Chondrocyte (in vitro differentiated cells): Measurements from ENCODE around the gene GFOD2. TPM values are rescaled to one million over a fixed set of nuclear protein-coding genes. Genes with fewer than 3 reads are reported as not detected.
"Not testable (repeated sequence)": the region's sequence is repeated elsewhere in the genome, so short reads cannot be mapped to it uniquely, and the experiment has no call there.

Experiments used
- DNase-seq: peaks from one replicate; pipeline ENCODE4 v3.0.0; 2021; ENCODE audit warnings: mixed read lengths, low spot score
- H3K27ac Mint-ChIP-seq: one replicate; pipeline ENCODE4 v1.8.0; 2021; ENCODE audit warnings: mild to moderate bottlenecking, moderate library complexity, mixed read lengths; ENCODE audit not compliant: unreplicated experiment
- H3K27me3 Mint-ChIP-seq: 2 replicates; pipeline ENCODE4 v1.8.0; 2021; ENCODE audit warnings: low read depth, mixed read lengths
- H3K36me3 Mint-ChIP-seq: 2 replicates; pipeline ENCODE4 v1.8.0; 2021; ENCODE audit warnings: low read depth, mixed read lengths
- H3K4me1 Mint-ChIP-seq: 2 replicates; pipeline ENCODE4 v1.8.0; 2021; ENCODE audit warnings: low read depth, mild to moderate bottlenecking, mixed read lengths
- H3K4me3 Mint-ChIP-seq: one replicate; pipeline ENCODE4 v1.8.0; 2021; ENCODE audit warnings: mild to moderate bottlenecking, moderate library complexity, mixed read lengths; ENCODE audit not compliant: unreplicated experiment
- H3K9me3 Mint-ChIP-seq: 2 replicates; pipeline ENCODE4 v1.8.0; 2021; ENCODE audit warnings: low read depth, mixed read lengths
- CTCF ChIP-seq: fragments of 200-600 bp; sonication (generic); IDR thresholded peaks from 2 replicates; pipeline ENCODE4 v1.5.0; 2021; ENCODE audit warnings: antibody characterized with exemption, mild to moderate bottlenecking, moderate library complexity
- total RNA-seq: library from RNA; stranded (reverse); gene quantifications from 3 replicates; pipeline ENCODE4 v1.2.1, GENCODE V29; 2021

Gene GFOD2
- total RNA-seq, 1 donor from 2014 or later: 16.3 TPM

GRCh38 chr16:67701420-67701819 is 17.7 kb downstream of the GFOD2 start:
- H3K36me3 Mint-ChIP-seq: peaks cover 4% of the 10 kb centered on the region
- no peak overlapping the region for H3K4me3 Mint-ChIP-seq
- DNase-seq: no peak
- H3K27me3 Mint-ChIP-seq: no peaks in the 10 kb centered on the region
- no peaks in the 10 kb centered on the region for H3K9me3 Mint-ChIP-seq
- peaks cover 11% of the 10 kb centered on the region for H3K4me1 Mint-ChIP-seq
- no peak for TF ChIP-seq CTCF
- no peak overlapping the region for H3K27ac Mint-ChIP-seq

GRCh38 chr16:67699265-67699664 is 19.9 kb downstream of the GFOD2 start:
- H3K27me3 Mint-ChIP-seq: no peaks in the 10 kb centered on the region
- no peak overlapping the region for H3K27ac Mint-ChIP-seq
- no peak overlapping the region for H3K4me3 Mint-ChIP-seq
- no peaks in the 10 kb centered on the region for H3K9me3 Mint-ChIP-seq
- peaks cover 4% of the 10 kb centered on the region for H3K36me3 Mint-ChIP-seq
- no peak for DNase-seq
- TF ChIP-seq CTCF: no peak
- H3K4me1 Mint-ChIP-seq: peaks cover 7% of the 10 kb centered on the region

GRCh38 chr16:67697422-67698185 is 21.5 kb downstream of the GFOD2 start:
- DNase-seq: no peak
- H3K9me3 Mint-ChIP-seq: no peaks in the 10 kb centered on the region
- H3K4me3 Mint-ChIP-seq: no peak overlapping the region
- peaks cover 4% of the 10 kb centered on the region for H3K36me3 Mint-ChIP-seq
- no peak for TF ChIP-seq CTCF
- H3K27ac Mint-ChIP-seq: no peak overlapping the region
- H3K4me1 Mint-ChIP-seq: no peaks in the 10 kb centered on the region
- no peaks in the 10 kb centered on the region for H3K27me3 Mint-ChIP-seq

- peaks cover 5% of the 10 kb centered on the region for H3K36me3 Mint-ChIP-seq
- H3K4me3 Mint-ChIP-seq: no peak overlapping the region
- TF ChIP-seq CTCF: no peak
- no peaks in the 10 kb centered on the region for H3K4me1 Mint-ChIP-seq
- no peaks in the 10 kb centered on the region for H3K9me3 Mint-ChIP-seq
- H3K27ac Mint-ChIP-seq: no peak overlapping the region
- no peak for DNase-seq
- H3K27me3 Mint-ChIP-seq: no peaks in the 10 kb centered on the region
These were observed 24.5 kb downstream of the GFOD2 start for GRCh38 chr16:67694611-67695010.

GRCh38 chr16:67693517-67694285 is 25.4 kb downstream of the GFOD2 start:
- not testable (repeated sequence) for DNase-seq, H3K4me3 Mint-ChIP-seq, H3K9me3 Mint-ChIP-seq, H3K27ac Mint-ChIP-seq, H3K36me3 Mint-ChIP-seq, H3K4me1 Mint-ChIP-seq, H3K27me3 Mint-ChIP-seq
